ENCODE data around the gene FGFRL1. TPM values are rescaled to one million over a fixed set of nuclear protein-coding genes. Genes with fewer than 3 reads are reported as not detected.

The FGFRL1 gene
- 43.6 and 52.5 TPM in 2 replicates for total RNA-seq

DNA sequence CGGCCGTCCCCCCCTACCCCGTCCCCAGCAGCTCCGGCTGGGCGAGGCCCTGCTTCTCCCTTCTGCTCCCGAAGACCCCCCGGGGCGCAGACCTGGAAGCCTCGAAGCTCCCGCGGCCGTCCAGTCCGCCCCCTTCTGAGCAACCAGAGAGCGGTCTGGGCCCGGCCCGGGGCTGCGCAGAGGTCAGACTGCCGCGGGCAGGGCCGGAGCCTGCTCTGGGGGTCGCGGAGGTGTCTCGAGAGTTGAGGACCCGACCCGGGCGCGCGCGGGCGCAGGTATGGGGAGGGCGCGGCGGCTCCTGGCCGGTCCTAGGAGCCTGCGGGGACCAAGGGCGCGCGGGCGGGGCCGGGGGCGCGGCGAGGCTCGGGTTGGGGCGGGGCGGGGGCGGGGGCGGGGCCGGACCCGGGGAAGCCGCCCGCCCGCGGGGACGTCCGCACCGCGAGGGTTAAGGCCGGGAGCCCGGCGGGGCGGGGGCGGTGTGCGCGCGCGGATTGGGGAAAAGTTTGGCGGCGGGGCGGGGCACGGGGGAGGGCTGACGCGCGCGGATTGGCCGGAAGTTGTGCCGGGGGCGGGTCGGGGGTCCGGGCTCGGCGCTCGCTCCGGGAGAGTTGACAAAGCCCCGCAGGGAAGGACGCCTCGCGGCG, at the start of gene FGFRL1:
FGFRL1 (plus strand) TSS at position 605 of the 644 bp plus-strand sequence. CDS start 860 bp downstream, outside the sequence.
- TF ChIP-seq, protein P1, sequence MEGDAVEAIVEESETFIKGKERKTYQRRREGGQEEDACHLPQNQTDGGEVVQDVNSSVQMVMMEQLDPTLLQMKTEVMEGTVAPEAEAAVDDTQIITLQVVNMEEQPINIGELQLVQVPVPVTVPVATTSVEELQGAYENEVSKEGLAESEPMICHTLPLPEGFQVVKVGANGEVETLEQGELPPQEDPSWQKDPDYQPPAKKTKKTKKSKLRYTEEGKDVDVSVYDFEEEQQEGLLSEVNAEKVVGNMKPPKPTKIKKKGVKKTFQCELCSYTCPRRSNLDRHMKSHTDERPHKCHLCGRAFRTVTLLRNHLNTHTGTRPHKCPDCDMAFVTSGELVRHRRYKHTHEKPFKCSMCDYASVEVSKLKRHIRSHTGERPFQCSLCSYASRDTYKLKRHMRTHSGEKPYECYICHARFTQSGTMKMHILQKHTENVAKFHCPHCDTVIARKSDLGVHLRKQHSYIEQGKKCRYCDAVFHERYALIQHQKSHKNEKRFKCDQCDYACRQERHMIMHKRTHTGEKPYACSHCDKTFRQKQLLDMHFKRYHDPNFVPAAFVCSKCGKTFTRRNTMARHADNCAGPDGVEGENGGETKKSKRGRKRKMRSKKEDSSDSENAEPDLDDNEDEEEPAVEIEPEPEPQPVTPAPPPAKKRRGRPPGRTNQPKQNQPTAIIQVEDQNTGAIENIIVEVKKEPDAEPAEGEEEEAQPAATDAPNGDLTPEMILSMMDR (conservative IDR thresholded peaks at IDR 0.05; ENCODE audit: low read depth, low read length): no peak
- no peak for DNase-seq (ENCODE audit: low read depth)
- H3K4me3 ChIP-seq (ENCODE audit: low read depth, low read length): peak within 1 kb of the TSS; percentile 68

GRCh38 chr4:962231-963208, 48.9 kb upstream of the FGFRL1 start:
- DNase-seq (ENCODE audit: low read depth): no peak
- H3K4me3 ChIP-seq (ENCODE audit: low read depth, low read length): no peak overlapping the region
- TF ChIP-seq, protein P1 (conservative IDR thresholded peaks at IDR 0.05; ENCODE audit: low read depth, low read length): no peak

DNA sequence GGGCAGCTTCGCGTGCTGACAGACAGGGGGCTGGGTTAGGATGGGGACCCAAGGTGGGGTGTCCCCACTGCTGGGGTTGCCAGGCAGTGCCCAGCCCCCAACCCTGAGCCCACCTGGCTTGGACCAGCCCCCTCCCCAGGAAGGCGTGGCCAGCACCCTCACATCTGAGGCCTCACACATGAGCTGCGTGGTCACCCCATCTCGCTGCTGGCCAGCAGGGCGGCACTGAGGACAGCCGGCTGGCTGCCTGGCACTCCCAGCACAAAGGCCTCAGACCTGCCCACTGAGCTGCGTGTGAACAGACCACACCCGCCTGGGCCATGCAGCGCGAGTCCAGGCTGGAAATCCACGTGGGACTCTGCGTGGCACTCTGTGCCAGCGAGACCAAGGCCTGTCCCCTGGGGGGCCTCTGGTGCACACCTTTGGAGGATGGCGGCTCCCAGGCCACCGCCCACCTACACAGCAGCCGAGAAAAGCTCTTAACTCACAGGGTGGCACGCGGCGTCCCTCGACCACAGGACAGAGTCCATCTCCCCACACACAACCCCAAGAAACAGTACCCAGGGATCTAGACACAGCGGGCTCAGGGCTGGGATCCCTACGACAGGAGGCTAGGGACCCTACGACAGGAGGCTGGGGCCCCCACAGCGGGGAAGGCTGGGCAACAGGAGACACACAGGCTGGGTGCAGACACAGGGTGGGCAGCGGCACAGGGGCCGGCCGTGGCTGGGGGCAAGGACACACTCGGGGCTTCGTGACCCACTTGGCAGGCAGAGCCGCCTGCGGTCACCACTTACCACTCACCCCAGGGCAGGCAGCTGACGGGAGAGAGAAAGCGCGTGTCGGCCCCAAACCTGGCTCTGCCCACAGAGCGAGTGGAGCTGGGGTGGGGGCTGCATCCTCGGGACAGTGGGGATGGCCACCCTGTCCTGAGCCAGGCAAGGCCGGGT, 47.9 kb upstream of the FGFRL1 start:
- H3K4me3 ChIP-seq (ENCODE audit: low read depth, low read length): no peak overlapping the region
- TF ChIP-seq, protein P1 (conservative IDR thresholded peaks at IDR 0.05; ENCODE audit: low read depth, low read length): no peak
- DNase-seq (ENCODE audit: low read depth): no peak

DNA sequence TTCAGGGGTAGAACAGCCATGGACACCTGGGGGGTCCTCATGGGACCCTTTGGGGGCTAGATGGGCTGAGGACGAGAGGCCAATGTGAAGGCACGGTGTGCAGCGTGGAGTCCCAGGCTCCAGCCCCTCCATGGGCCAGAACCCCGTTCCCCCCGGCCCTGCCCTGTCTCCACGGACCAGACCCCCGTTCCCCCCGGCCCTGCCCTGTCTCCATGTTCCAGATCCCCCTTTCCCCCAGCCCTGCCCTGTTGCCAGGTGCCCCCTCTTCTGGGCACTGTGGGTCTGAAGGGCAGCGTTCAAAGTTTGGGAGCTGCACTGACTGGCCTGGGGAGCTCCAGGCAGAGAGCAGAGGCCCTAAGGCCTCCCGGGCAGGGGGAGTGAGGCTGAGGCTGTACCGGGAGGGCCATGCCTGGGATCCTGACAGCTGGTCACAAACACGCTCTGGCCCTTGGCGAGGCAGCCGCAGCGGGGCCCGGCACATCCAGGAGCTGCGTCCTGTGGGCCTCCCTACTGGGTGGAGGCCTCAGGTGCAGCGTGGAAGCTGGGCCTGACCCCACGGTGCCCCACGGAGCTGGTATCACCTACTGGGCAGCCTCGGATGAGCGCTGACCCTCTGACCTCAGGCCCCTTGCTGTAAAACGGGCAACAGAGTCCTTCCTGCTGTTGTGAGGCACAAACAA, 46.9 kb upstream of the FGFRL1 start:
- TF ChIP-seq, protein P1 (conservative IDR thresholded peaks at IDR 0.05; ENCODE audit: low read depth, low read length): no peak
- H3K4me3 ChIP-seq (ENCODE audit: low read depth, low read length): no peak overlapping the region
- no peak for DNase-seq (ENCODE audit: low read depth)

GRCh38 chr4:965048-965765, 46.2 kb upstream of the FGFRL1 start:
- TF ChIP-seq, protein P1 (conservative IDR thresholded peaks at IDR 0.05; ENCODE audit: low read depth, low read length): no peak
- no peak for DNase-seq (ENCODE audit: low read depth)
- H3K4me3 ChIP-seq (ENCODE audit: low read depth, low read length): no peak overlapping the region
